HCEC 1CT (cell line): ENCODE data around the gene C18orf32.
A peak's percentile ranks its signal among the peaks of the same experiment; 100 is the strongest.
"Not testable (repeated sequence)": the region's sequence is repeated elsewhere in the genome, so short reads cannot be mapped to it uniquely, and the experiment has no call there.

Source experiments
- DNase-seq: peaks from one replicate; pipeline ENCODE4 v3.0.0-alpha.2; 2017

Gene C18orf32

DNA sequence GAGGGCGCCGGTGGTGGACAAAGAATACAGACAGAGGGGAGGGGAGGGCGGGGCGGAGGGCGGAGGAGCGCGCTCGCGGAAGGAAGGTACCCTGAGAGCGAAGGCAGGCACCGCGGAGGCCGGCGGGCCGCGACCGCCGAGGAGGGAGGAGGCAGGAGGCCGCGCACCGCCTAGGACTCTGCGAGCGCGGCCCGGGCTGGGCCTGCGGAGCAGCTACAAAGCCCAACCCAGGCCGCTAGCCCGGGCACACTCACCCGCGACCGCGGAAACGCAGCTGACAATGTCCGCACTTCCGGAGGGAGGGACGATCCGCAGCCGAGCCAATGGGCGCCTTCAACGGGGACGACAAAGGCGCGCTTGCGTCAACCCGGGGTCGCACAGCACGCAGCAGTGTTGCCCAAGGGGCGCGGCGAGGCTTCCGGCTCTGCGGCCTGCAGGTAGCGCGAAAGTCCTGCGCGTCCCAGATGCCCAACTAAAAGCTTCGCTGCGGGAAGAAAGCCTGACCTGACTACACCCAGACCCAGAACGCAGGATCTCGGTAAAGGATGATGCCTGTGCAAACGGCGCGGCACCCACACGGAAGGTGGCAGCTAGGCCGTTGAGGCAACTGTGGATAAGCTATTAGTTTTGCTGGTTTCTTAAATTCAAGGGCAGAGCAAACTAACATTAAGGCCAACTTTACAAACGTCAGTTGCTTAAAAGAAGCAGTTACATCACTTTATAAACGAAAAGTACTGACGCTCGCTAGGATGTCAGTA, at the start of gene C18orf32:
C18orf32 (minus strand) TSS at position 282 of the 758 bp plus-strand sequence. CDS start 3,486 bp downstream, outside the sequence.
- peak; percentile 92 for DNase-seq

DNA sequence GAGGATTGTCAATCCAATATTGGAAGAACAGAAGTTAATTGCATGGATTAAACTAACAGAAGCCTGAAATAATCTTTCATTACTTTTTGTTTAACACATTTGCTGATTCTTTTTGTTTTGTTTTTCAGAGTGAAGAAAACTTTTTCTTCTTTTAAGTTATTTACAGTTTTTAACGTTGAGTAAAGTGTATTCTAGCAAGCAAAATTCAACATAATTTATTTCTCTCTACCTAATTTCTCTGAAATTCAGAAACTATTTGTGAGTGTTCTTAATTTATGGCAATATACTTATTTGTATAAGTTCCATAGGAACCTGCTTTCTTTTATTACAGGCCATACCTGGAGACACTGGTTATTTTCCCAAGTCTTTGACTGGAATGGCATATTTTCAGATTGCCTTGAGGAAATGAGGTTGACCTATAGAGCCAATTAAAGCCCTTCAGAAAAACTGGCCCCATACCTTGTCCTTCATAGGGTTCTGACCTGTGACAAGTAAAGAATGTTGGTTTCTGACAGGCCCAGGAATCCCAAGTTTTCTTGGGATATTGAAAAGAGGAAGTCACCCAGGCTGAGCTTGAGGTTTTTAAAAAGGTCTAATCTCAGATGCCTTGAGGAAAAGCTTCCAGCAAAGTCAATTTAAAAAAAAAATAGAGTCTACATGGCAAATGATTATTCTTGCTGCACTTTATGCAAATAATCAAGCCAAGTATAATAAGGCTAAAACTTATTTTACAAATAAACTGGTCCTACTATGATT, 48.0 kb upstream of the C18orf32 start:
- DNase-seq, result no peak

DNA sequence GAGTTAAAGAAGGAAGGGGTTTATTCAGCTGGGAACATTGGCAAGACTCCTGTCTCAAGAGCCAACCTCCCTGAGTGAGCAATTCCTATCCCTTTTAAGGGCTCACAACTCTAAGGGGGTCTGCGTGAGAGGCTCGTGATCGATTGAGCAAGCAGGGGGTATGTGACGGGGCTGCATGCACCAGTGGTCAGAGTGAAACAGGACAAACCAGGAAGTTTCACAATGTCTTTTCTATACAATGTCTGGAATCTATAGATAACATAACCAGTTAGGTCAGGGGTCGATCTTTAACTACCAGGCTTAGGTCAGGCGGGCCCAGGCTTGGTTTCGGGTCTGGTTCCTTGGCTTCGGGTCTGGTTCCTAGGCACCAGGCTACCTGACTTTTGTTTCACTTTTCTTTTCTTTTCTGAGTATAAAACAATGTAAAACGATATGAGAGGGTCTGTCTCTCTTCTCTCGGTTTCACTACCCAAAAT, 44.7 kb upstream of the C18orf32 start:
- no peak for DNase-seq

DNA sequence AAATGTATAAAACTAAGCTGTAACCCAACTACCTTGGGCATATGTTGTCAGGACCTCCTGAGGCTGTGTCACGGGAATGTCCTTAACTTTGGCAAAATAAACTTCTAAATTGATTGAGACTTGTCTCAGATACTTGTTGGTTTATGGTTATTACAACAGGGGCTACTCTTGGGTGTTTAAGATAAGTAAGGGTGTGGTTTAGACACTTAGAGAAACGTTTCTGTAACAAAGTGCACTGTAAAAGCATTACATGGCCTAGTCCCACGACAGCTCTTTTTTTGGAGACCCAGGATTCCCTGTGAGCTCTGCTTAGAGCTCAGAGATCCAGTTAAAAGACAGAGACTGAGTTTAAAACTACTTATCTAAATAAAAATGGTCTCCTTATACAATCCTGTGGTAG, 42.6 kb upstream of the C18orf32 start:
- DNase-seq, result no peak

DNA sequence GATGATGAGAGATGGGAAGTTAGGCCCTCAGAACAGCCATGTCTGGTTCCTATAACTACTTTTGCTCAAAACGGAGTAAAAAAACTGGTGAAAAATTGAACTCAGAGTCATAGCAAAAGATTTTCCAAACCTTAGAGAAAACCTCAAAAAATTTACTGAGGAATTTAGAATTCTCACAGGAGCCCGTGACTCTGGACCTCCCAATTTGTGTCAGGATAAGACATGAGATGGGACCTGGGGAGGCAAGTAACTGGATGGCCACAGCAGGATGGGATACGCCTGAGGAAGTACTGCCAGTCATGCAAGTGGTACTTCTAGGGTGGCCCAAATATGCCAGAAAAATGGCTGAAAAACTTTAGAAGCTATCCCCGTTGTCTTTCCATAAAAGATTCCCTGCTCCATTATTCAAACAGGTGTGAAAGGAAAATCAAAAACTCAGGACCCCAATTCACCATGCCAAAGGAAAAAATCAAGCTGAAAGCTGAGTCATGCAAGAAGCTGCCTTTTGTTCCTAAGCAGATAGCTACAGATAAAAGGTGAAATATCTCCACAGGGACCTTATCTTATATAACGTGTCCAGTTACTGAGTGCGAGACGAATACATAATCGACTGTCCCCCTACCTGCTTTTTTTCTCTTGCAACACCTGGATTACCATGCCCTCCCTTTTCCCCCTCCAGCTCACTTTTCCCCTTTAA, 40.7 kb upstream of the C18orf32 start:
- DNase-seq, result no peak

DNA sequence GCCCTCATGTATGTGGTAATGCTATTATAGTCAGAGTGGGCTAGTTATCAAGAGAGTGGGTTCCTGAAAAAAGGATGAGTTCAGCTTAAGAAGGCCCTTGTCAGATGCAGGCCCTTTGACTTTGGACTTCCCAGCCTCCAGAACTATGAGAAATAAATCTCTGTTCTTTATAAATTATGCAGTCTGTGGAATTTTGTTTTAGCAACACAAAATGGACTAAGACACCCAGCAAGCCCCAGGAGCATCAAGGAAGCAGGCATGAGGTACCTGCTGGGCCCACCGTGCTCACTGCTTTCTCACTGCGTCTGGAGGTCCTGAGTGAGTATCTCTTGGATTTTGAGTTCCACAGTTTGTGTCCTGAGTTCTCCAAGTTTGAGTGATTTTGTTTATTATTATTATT, 38.9 kb upstream of the C18orf32 start:
- no peak for DNase-seq

DNA sequence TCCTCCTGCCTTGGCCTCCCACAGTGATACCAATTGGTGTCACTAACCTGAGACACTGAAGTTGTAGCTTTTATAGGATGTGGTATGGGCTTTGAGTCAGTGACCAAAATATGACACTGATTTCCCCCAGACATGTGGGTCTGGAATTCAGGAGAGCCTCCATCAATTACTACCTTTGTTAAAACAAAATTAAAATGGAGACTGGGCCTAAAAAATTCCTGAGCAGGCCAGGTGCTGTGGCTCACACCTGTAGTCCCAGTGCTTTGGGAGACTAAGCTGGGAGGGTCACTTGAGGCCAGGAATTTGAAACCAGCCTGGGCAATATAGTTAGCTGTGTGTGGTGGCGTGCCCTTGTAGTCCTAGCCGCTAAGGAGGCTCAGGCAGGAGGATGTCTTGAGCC, 37.9 kb upstream of the C18orf32 start:
- DNase-seq, result no peak

DNA sequence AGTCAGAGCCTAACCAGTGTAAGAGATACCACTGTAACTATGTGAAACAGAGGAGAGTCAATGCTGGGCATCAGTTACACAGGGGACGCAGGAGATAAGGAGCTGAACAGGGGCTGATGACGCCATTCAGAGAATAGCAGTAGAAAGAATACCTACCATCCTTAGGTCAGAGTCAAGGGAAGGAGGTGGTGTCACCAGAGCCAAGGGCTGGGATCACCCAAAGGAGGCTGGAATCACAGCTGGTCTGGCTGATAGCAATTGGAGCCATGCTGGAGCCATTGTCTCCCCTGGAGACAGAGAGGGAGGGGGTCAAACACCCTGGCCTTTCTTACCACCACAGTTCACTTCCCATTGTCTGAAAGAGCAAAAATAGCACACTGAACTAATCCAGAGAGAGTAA, 37.3 kb upstream of the C18orf32 start:
- DNase-seq, result no peak

DNA sequence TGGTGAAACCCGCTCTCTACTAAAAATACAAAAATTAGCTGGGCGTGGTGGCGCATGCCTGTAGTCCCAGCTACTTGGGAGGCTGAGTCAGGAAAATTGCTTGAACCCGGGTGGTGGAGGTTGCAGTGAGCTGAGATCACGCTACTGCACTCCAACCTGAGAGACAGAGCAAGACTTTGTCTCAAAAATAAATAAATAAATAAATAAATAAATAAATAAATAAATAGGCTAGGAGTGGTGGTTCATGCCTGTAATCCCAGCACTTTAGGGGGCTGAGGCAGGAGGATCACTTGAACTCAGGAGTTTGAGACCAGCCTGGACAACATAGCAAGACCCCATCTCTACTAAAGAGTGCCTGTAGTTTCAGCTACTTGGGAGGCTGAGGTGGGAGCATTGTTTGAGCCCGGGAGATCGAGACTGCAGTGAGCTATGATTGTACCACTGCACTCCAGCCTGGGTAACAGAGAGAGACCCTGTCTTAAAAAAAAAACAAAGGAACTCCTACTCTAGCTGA, 36.6 kb upstream of the C18orf32 start:
- not testable (repeated sequence) for DNase-seq

DNA sequence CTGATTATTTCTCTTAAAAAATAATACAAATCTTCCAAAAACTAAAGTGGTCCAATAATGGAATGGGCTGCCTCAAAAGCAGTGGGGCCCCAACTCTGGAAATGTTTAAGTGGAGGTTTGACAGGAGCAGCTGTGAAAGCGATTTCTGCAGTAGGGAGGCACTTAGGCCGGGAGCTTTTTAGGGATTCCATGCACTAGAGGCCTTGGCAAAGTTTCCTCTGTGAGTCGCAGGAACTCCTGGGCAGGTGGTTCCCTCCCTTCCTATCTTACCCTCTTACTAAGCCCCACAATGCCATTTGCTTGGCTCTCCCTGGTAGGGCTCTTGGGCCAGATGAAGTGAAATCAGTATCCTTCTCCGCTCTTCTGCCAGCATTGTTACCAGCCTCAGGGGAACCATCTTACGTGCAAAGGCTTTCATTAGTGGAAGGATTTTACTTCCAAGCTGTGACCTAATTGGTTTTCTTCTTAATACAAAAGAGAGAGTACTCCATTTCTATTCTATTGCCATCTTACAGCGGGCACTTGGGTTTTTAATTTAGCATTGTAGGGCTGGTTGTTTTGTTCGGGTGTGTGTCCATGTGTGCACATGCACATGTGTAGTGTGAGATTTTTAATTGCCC, 34.3 kb upstream of the C18orf32 start:
- DNase-seq, result no peak

DNA sequence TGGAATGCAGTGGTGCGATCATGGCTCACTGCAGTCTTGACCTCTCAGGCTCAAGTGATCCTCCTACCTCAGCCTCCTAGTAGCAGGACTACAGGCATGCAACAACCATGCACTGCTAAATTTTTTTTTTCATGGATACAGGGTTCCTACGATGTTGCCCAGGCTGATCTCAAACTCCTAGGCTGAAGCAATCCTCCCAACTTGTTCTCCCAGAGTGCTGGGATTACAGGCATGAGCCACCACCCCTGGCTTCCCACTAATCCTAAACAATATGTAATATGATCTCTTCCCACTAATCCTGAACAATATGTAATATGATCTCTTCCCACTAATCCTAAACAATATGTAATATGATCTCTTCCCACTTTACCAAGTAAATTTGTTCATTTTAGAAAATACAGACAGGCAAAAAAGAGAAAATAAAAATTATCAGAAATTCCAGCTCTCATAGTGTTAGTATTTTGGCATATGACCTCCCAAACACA, 33.7 kb upstream of the C18orf32 start:
- peak; percentile 56 for DNase-seq

DNA sequence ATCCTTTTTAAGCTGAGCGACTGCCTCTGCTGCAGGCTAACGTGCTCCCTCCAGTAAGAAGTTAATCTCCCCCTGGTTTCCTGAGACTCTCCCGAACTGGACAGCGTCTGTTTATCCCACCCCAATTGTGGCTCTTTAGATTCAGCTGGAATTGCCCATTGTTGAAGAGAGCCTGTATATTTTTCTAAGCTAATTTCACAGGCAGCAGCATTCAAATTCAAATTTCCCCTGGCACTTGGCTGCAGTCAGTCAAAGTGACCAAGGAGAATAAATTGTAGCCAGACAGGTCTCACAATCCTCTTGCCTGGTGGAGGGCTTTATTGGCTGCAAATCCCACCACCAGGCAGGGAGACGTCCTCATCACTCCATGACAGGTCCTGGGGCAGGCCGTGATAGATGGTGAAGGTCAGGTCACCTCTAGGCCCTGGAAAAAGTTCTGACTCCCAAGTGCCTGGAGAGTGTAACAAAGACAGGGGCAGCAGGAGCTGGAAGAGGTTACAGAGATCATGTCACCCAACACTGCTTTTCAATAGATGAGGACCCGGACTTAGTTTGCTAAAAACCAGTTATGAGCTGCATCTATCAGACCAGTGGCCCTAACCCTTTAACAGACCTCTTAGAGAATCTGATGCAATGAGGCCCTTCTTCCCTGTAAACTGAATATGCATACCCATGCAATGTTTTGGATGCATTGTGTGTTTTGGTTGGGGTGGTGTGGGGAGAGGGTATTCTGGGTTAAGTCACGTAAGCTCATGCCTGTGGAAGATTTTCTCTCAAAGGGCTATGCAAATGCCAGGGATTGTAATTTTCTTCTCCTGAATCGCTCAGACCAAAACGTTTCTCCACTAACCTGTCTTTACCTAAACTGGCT, 32.3 kb upstream of the C18orf32 start:
- no peak for DNase-seq

DNA sequence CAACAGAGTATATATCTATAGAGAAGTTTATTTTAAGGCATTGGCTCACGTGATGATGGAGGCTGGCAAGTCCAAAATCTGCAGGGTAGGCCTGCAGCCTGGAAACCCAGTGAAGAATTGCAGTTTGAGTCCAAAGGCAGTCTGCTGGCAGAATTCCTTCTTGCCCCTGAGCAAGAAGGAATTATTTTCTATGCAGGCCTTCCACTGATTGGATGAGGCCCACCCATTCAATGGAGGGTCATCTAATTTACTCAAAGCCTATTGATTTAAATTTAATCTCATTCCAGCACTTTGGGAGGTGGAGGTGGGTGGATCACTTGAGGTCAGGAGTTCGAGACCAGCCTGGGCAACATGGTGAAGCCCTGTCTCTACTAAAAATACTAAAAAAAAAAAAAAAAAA, 30.4 kb upstream of the C18orf32 start:
- DNase-seq, result no peak

DNA sequence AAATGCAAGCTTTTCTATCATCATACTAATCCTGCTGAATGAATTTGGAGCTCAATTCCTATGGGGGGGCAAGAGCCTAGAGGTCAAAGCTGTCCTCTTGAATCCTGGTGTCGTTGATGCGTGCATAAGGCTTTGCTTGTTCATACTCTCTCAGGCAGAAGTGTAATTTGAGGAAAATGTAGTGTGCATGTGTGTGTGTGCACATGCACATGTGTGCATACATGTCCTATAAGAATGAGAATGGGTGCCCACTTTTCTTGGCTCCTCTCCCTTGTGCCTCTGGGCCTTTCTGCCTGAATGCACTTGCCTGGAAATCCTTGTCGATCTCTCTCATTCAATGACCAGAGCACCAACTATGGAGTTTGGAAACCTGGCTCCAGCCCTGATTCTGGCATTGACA, 28.5 kb upstream of the C18orf32 start:
- no peak for DNase-seq

DNA sequence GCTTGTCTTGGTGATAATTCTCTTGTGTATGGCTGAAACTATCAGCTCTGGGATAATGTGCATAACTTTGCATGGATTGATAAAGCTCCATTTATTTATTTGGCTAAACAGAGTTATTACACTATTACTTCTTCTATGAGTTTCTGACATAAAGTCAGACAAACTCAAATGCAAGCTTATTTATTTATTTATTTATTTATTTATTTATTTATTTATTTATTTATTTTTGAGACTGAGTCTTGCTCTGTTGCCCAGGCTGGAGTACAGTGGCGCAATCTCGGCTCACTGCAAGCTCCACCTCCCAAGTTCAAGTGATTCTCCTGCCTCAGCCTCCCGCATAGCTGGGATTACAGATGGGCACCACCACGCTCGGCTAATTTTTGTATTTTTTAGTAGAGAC, 28.0 kb upstream of the C18orf32 start:
- not testable (repeated sequence) for DNase-seq

DNA sequence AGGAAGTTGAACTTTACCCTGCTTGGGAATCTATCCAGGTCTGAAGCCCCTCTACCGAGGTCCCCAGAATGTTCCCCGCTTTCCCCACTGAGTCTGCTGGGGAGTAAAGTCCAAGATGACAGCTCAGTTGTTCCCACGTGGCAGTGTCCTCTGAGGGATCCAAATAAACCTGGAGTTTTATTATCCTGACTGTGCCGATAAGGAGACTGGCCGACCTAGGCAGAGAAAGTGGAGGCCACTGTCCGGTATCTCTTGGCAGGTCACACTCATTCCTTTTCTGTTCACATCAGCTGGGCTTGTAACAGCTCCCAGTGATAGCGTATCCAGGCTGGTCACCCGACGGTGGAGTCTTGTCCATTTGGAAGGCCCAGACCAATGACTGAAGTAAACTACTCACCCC, 27.5 kb upstream of the C18orf32 start:
- no peak for DNase-seq

DNA sequence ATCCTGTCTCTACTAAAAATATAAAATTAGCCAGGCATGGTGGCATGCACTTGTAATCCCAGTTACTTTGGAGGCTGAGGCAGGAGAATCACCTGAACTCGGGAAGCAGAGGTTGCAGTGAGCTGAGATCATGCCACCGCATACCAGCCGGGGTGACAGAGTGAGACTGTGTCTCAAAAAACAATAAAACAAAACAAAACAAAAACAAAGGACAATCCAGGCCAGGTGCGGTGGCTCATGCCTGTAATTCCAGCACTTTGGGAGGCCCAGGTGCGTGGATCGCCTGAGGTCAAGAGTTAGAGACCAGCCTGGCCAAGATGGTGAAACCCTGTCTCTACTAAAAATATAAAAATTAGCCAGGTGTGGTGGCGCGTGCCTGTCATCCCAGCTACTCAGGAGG, 25.8 kb upstream of the C18orf32 start:
- not testable (repeated sequence) for DNase-seq

DNA sequence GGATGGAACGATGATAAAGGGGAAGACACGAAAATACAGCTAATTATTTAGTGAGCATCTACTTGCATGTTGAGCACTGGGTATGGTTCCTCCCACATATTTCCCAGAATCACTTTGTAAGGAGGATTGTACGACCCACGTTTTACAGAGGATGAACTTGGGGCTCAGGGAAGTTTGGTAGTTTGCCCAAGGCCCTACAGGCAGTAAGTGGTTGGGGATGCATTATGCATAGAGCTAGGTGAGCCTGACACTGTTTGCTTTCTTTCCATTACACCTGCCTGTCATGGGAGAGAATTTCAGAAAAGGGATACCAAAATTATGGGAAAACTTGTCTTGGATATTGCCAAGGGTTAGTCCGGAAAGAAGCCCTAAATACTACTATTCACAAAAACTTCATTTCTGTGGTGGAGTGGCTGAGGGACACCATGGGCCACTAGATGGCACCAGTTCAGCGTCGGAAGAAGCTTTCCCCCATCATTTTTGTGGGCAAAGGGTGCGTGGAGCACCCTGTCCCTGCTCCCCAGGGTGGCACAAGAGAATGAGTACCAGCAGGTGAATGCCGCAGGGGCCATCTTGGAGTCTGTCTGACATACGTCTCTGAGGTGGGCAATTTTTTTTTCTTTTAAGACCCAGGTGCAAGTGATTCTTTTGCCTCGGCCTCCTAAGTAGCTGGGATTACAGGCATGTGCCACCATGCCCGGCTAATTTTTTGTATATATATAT, 23.5 kb upstream of the C18orf32 start:
- DNase-seq, result peak; percentile 41

DNA sequence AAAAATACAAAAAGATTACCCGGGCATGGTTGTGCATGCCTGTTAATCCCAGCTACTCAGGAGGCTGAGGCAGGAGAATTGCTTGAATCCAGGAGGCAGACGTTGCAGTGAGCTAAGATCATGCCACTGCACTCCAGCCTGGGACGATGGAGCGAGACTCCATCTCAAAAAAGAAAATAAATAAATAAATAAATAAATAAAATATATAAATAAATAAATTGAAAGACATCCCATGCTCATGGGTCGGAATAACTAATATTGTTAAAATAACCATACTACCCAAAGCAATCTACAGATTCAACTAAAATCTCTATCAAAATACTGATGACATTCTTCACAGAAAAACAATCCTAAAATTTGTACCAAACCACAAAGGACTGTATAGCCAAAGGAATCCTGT, 19.4 kb upstream of the C18orf32 start:
- not testable (repeated sequence) for DNase-seq

DNA sequence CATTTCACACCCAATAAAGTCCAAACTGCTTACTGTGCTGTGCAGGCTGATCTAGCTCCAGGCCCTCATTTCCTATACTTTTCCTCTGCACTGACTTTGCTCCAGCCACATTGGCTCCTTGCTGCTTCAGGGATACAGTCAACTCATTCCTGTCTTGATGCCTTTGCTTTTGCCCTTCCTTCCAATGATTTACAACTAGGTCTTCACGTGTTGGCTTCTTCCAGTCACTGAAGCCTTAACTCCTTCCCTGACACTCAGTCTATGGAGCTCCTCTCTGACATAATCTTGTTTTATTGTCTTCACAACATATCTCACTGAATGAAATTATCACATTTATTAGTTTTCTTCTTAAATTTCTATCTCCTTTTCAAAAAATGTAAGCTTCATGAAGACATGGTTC, 16.9 kb upstream of the C18orf32 start:
- no peak for DNase-seq
